Measurements from ENCODE around the gene NEDD9.

DNA sequence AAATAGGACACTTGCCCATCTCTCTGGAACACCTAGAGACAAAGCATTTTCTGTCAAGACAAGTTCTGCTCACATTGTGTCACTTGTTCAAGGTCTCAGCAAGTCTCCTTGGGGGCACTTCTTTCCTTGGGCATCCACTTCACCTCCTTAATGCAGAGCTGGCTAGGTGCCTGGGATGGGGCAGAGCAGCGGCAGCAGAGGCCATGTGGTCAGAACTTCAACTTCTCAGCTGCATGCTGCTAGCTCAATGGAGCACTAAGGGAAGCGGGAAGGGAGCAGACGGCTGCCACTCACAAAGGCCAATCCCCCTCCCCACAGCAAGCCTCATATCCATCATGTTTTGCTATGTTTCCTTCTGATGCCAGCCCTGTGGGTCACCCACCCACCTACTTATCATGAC is 31.5 kb downstream of the NEDD9 start:
- no peak for TF ChIP-seq ZFP30 (CRISPR knock-in tag; IDR thresholded peaks at IDR 0.05)
- TF ChIP-seq, protein P1, sequence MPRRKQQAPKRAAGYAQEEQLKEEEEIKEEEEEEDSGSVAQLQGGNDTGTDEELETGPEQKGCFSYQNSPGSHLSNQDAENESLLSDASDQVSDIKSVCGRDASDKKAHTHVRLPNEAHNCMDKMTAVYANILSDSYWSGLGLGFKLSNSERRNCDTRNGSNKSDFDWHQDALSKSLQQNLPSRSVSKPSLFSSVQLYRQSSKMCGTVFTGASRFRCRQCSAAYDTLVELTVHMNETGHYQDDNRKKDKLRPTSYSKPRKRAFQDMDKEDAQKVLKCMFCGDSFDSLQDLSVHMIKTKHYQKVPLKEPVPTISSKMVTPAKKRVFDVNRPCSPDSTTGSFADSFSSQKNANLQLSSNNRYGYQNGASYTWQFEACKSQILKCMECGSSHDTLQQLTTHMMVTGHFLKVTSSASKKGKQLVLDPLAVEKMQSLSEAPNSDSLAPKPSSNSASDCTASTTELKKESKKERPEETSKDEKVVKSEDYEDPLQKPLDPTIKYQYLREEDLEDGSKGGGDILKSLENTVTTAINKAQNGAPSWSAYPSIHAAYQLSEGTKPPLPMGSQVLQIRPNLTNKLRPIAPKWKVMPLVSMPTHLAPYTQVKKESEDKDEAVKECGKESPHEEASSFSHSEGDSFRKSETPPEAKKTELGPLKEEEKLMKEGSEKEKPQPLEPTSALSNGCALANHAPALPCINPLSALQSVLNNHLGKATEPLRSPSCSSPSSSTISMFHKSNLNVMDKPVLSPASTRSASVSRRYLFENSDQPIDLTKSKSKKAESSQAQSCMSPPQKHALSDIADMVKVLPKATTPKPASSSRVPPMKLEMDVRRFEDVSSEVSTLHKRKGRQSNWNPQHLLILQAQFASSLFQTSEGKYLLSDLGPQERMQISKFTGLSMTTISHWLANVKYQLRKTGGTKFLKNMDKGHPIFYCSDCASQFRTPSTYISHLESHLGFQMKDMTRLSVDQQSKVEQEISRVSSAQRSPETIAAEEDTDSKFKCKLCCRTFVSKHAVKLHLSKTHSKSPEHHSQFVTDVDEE (CRISPR knock-in tag; IDR thresholded peaks at IDR 0.05) = no peak
- TF ChIP-seq, protein P2, sequence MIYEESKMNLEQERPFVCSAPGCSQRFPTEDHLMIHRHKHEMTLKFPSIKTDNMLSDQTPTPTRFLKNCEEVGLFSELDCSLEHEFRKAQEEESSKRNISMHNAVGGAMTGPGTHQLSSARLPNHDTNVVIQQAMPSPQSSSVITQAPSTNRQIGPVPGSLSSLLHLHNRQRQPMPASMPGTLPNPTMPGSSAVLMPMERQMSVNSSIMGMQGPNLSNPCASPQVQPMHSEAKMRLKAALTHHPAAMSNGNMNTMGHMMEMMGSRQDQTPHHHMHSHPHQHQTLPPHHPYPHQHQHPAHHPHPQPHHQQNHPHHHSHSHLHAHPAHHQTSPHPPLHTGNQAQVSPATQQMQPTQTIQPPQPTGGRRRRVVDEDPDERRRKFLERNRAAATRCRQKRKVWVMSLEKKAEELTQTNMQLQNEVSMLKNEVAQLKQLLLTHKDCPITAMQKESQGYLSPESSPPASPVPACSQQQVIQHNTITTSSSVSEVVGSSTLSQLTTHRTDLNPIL (CRISPR knock-in tag; IDR thresholded peaks at IDR 0.05; ENCODE audit: low read depth) = no peak
- no peak for TF ChIP-seq RARB (CRISPR knock-in tag; IDR thresholded peaks at IDR 0.05)
- no peak for TF ChIP-seq SNAI2 (CRISPR knock-in tag; IDR thresholded peaks at IDR 0.05)
- TF ChIP-seq, protein P3, sequence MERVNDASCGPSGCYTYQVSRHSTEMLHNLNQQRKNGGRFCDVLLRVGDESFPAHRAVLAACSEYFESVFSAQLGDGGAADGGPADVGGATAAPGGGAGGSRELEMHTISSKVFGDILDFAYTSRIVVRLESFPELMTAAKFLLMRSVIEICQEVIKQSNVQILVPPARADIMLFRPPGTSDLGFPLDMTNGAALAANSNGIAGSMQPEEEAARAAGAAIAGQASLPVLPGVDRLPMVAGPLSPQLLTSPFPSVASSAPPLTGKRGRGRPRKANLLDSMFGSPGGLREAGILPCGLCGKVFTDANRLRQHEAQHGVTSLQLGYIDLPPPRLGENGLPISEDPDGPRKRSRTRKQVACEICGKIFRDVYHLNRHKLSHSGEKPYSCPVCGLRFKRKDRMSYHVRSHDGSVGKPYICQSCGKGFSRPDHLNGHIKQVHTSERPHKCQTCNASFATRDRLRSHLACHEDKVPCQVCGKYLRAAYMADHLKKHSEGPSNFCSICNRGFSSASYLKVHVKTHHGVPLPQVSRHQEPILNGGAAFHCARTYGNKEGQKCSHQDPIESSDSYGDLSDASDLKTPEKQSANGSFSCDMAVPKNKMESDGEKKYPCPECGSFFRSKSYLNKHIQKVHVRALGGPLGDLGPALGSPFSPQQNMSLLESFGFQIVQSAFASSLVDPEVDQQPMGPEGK (CRISPR knock-in tag; IDR thresholded peaks at IDR 0.05; ENCODE audit: borderline replicate concordance) = no peak

All from SK-N-SH treated with all-trans-retinoic acid at 6 μM for 48 hours (cell line).